Loucy (cell line): Measurements from ENCODE around the gene KRT26.

Experiments used
- H2AFZ ChIP-seq: fragments of 200-600 bp; sonication (generic); 2 replicates; pipeline ENCODE4 v1.6.0; 2016; ENCODE audit warnings: antibody characterized with exemption, mild to moderate bottlenecking, low read length, moderate library complexity
- H3F3A ChIP-seq: fragments of 200-600 bp; 2 replicates; pipeline ENCODE4 v1.6.0; 2016; ENCODE audit warnings: antibody characterized with exemption, low read depth, mild to moderate bottlenecking
- H3K27me3 ChIP-seq: fragments of 200-600 bp; sonication (generic); 2 replicates; pipeline ENCODE4 v1.6.1; 2014; ENCODE audit warnings: low read length, mild to moderate bottlenecking; ENCODE audit not compliant: insufficient read depth, poor library complexity, severe bottlenecking
- H3K36me3 ChIP-seq: fragments of 200-600 bp; sonication (generic); 2 replicates; pipeline ENCODE4 v1.6.1; 2016; ENCODE audit warnings: low read length; ENCODE audit not compliant: insufficient read depth
- H3K4me1 ChIP-seq: fragments of 200-600 bp; sonication (generic); 2 replicates; pipeline ENCODE4 v1.5.1; 2014; ENCODE audit warnings: low read length, mild to moderate bottlenecking; ENCODE audit not compliant: insufficient read depth, poor library complexity, severe bottlenecking
- H3K4me2 ChIP-seq: fragments of 200-600 bp; sonication (generic); 2 replicates; pipeline ENCODE4 v1.6.0; 2014; ENCODE audit warnings: antibody characterized with exemption, low read length, low read depth, mild to moderate bottlenecking; ENCODE audit not compliant: poor library complexity, severe bottlenecking
- H3K4me3 ChIP-seq: fragments of 200-600 bp; sonication (generic); 2 replicates; pipeline ENCODE4 v1.5.1; 2014; ENCODE audit warnings: low read length, mild to moderate bottlenecking, mixed read lengths; ENCODE audit not compliant: poor library complexity, severe bottlenecking
- H3K79me2 ChIP-seq: fragments of 200-600 bp; sonication (generic); 2 replicates; pipeline ENCODE4 v1.6.1; 2014; ENCODE audit warnings: low read length; ENCODE audit not compliant: insufficient read depth
- H3K9ac ChIP-seq: fragments of 200-600 bp; sonication (generic); 2 replicates; pipeline ENCODE4 v1.6.0; 2014; ENCODE audit warnings: mild to moderate bottlenecking, low read depth, low read length, moderate library complexity; ENCODE audit not compliant: poor library complexity, severe bottlenecking
- H3K9me2 ChIP-seq: fragments of 200-600 bp; sonication (generic); replicated peaks from 2 replicates; pipeline ENCODE4 v1.6.1; 2016; ENCODE audit warnings: low read depth, low read length, mixed read lengths
- H3K9me3 ChIP-seq: fragments of 200-600 bp; sonication (generic); 2 replicates; pipeline ENCODE4 v1.6.1; 2014; ENCODE audit warnings: mild to moderate bottlenecking, antibody characterized with exemption, low read length, low read depth; ENCODE audit not compliant: insufficient read depth
- H4K20me1 ChIP-seq: fragments of 200-600 bp; sonication (generic); 2 replicates; pipeline ENCODE4 v1.6.0; 2014; ENCODE audit warnings: antibody characterized with exemption, low read length, mild to moderate bottlenecking; ENCODE audit not compliant: insufficient read depth, poor library complexity, severe bottlenecking
- CTCF ChIP-seq: fragments of 200-600 bp; sonication (generic); conservative IDR thresholded peaks from 2 replicates; pipeline ENCODE4 v1.5.1; 2014; ENCODE audit warnings: mild to moderate bottlenecking, antibody characterized with exemption, low read length
- EZH2phosphoT487 ChIP-seq: fragments of 200-600 bp; IDR thresholded peaks from 2 replicates; pipeline ENCODE4 v1.6.1; 2018; ENCODE audit warnings: antibody characterized with exemption, mild to moderate bottlenecking, moderate library complexity, borderline replicate concordance

The KRT26 gene

GRCh38 chr17:40760105-40761016 lies 11.6 kb downstream of the KRT26 start:
- H3K9me3 ChIP-seq, result peaks cover 23% of the 10 kb centered on the region; the same call in 1 of the 2 replicates
- H3F3A ChIP-seq, result no peaks in the 10 kb centered on the region
- H4K20me1 ChIP-seq, result no peaks in the 10 kb centered on the region
- no peak for TF ChIP-seq EZH2phosphoT487
- TF ChIP-seq CTCF, result no peak
- H3K4me3 ChIP-seq, result no peak overlapping the region
- H3K4me1 ChIP-seq, result no peaks in the 10 kb centered on the region
- H3K27me3 ChIP-seq, result peaks cover 5% of the 10 kb centered on the region
- H2AFZ ChIP-seq, result no peak overlapping the region
- H3K79me2 ChIP-seq, result no peaks in the 10 kb centered on the region
- H3K36me3 ChIP-seq, result no peaks in the 10 kb centered on the region
- H3K4me2 ChIP-seq, result no peak overlapping the region
- H3K9ac ChIP-seq, result no peak overlapping the region
- H3K9me2 ChIP-seq, result no peaks in the 10 kb centered on the region

DNA sequence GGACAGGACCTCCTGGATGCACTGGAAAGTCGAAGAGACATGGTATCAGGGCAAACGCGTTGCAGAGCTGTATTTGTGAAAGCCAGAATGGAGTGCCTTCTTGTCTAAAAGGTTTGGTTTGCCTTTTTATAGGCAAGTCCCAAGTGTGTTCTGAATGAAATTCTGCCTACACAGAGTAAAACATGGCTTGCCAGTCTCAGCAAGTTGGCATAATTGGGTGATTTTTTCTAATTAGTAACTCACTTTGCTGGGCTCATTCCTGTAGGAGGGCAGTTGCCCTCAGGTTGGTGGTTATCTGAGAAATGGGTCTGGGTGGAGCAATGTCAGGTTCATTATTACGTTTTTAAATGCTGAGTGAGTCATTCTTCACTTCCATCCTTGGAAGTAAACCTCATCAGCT lies 16.8 kb downstream of the KRT26 start, which contains the start of gene KRT25:
Gene KRT25 (minus strand): TSS at position 101 of the 400 bp plus-strand sequence. CDS start 60 bp downstream, at position 41.
- no peaks in the 10 kb centered on the region for H4K20me1 ChIP-seq
- TF ChIP-seq CTCF (no peak), EZH2phosphoT487 (no peak)
- H3K79me2 ChIP-seq, result no peaks in the 10 kb centered on the region
- no peaks in the 10 kb centered on the region for H3K36me3 ChIP-seq
- no peak within 1 kb of the TSS for H3K4me2 ChIP-seq
- H3K9me2 ChIP-seq, result no peaks in the 10 kb centered on the region
- no peak within 1 kb of the TSS for H2AFZ ChIP-seq
- no peak within 1 kb of the TSS for H3K4me3 ChIP-seq
- peaks cover 5% of the 10 kb centered on the region for H3K27me3 ChIP-seq
- peaks cover 8% of the 10 kb centered on the region for H3K4me1 ChIP-seq
- H3K9ac ChIP-seq, result no peak within 1 kb of the TSS
- no peaks in the 10 kb centered on the region for H3F3A ChIP-seq
- peaks cover 12% of the 10 kb centered on the region; the same call in 1 of the 2 replicates for H3K9me3 ChIP-seq

GRCh38 chr17:40753804-40754203 lies 18.2 kb downstream of the KRT26 start:
- Histone ChIP-seq H3K79me2 (no peaks in the 10 kb centered on the region), H4K20me1 (no peaks in the 10 kb centered on the region), H3K36me3 (no peaks in the 10 kb centered on the region), H3K4me1 (peaks cover 8% of the 10 kb centered on the region), H2AFZ (no peak overlapping the region), H3K9ac (no peak overlapping the region), H3K27me3 (peaks cover 5% of the 10 kb centered on the region), H3K9me3 (no peaks in the 10 kb centered on the region), H3K4me2 (no peak overlapping the region), H3F3A (no peaks in the 10 kb centered on the region), H3K4me3 (no peak overlapping the region), H3K9me2 (no peaks in the 10 kb centered on the region)
- TF ChIP-seq EZH2phosphoT487 (no peak), CTCF (no peak)
